ENCODE measurements around the gene RGS10. TPM values are rescaled to one million over a fixed set of nuclear protein-coding genes. Genes with fewer than 3 reads are reported as not detected.

The RGS10 gene
- total RNA-seq, 1 experiment from 2014 or later: 46.0 TPM

DNA sequence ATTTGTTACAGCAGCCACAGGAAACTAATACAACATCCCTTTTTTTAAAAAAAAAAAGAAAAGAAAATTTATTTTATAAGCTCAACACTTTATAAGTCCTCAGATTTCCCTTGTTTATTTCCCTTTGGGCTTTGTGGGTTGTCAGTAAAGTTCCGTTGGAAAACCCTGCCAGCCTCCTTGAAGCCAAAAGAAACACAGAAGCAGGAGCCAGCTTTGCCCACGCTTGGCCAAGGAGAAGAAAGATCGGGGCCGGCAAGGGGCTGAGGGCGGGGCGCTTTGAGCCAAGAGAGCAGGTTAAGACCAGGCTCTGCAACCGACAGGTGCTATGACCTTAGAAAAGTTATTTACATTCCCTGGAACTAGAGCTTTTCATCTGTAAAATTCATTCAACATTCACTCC, 72.7 kb downstream of the RGS10 start:
- Histone ChIP-seq H3K9me2 (ENCODE audit: insufficient read depth) (no peaks in the 10 kb centered on the region), H3K4me3 (no peak overlapping the region), H3K4me2 (no peak overlapping the region), H3K27ac (no peak overlapping the region), H3K79me2 (ENCODE audit: low read depth) (no peaks in the 10 kb centered on the region), H3K27me3 (ENCODE audit: insufficient read depth, low read depth) (no peaks in the 10 kb centered on the region), H3K4me1 (replicated peaks; ENCODE audit: insufficient read depth) (peaks cover 13% of the 10 kb centered on the region), H3K36me3 (ENCODE audit: low read depth) (no peaks in the 10 kb centered on the region), H3K9me3 (ENCODE audit: insufficient read depth, low read depth) (no peaks in the 10 kb centered on the region), H2AFZ (no peak overlapping the region), H3F3A (ENCODE audit: insufficient read depth, low read depth) (no peaks in the 10 kb centered on the region), H4K20me1 (ENCODE audit: insufficient read depth) (no peaks in the 10 kb centered on the region)
- intact Hi-C loops (cut with micrococcal nuclease; ENCODE audit: unreplicated experiment): no loop called here
- no TSS peak for BruUV-seq (replicated peaks)
- DNase-seq: no peak
- TF ChIP-seq EZH2 (IDR thresholded peaks at IDR 0.05; ENCODE audit: low read depth): no peak
- TF ChIP-seq, protein P1, sequence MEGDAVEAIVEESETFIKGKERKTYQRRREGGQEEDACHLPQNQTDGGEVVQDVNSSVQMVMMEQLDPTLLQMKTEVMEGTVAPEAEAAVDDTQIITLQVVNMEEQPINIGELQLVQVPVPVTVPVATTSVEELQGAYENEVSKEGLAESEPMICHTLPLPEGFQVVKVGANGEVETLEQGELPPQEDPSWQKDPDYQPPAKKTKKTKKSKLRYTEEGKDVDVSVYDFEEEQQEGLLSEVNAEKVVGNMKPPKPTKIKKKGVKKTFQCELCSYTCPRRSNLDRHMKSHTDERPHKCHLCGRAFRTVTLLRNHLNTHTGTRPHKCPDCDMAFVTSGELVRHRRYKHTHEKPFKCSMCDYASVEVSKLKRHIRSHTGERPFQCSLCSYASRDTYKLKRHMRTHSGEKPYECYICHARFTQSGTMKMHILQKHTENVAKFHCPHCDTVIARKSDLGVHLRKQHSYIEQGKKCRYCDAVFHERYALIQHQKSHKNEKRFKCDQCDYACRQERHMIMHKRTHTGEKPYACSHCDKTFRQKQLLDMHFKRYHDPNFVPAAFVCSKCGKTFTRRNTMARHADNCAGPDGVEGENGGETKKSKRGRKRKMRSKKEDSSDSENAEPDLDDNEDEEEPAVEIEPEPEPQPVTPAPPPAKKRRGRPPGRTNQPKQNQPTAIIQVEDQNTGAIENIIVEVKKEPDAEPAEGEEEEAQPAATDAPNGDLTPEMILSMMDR (conservative IDR thresholded peaks at IDR 0.05): no peak
- POLR2A ChIA-PET (ENCODE audit: unreplicated experiment): no interaction called here
- CTCF ChIA-PET: no interaction called here

- intact Hi-C loops (cut with micrococcal nuclease; ENCODE audit: unreplicated experiment): no loop called here
- Histone ChIP-seq H3K4me2 (no peak overlapping the region), H3K9me2 (ENCODE audit: insufficient read depth) (no peaks in the 10 kb centered on the region), H3K4me3 (no peak overlapping the region), H2AFZ (no peak overlapping the region), H4K20me1 (ENCODE audit: insufficient read depth) (no peaks in the 10 kb centered on the region), H3K27me3 (ENCODE audit: insufficient read depth, low read depth) (no peaks in the 10 kb centered on the region), H3K4me1 (replicated peaks; ENCODE audit: insufficient read depth) (peaks cover 13% of the 10 kb centered on the region), H3K9me3 (ENCODE audit: insufficient read depth, low read depth) (no peaks in the 10 kb centered on the region), H3F3A (ENCODE audit: insufficient read depth, low read depth) (no peaks in the 10 kb centered on the region), H3K36me3 (ENCODE audit: low read depth) (no peaks in the 10 kb centered on the region), H3K79me2 (ENCODE audit: low read depth) (no peaks in the 10 kb centered on the region), H3K27ac (no peak overlapping the region)
- DNase-seq: no peak
- ChIA-PET POLR2A (ENCODE audit: unreplicated experiment) (no interaction called here), CTCF (no interaction called here)
- no peak for TF ChIP-seq EZH2 (IDR thresholded peaks at IDR 0.05; ENCODE audit: low read depth)
- TF ChIP-seq, protein P1 (conservative IDR thresholded peaks at IDR 0.05): no peak
- BruUV-seq (replicated peaks): no TSS peak
Measured at GRCh38 chr10:119469325-119469707, 73.2 kb downstream of the RGS10 start.

GRCh38 chr10:119468542-119469324, 73.8 kb downstream of the RGS10 start:
- no peaks in the 10 kb centered on the region; the same call in 1 of the 2 replicates for H3K9me3 ChIP-seq (ENCODE audit: insufficient read depth, low read depth)
- no peaks in the 10 kb centered on the region for H3K27me3 ChIP-seq (ENCODE audit: insufficient read depth, low read depth)
- BruUV-seq (replicated peaks): no TSS peak
- no peak overlapping the region for H3K27ac ChIP-seq
- no peak overlapping the region for H3K4me3 ChIP-seq
- H4K20me1 ChIP-seq (ENCODE audit: insufficient read depth): no peaks in the 10 kb centered on the region
- ChIA-PET POLR2A (ENCODE audit: unreplicated experiment) (no interaction called here), CTCF (no interaction called here)
- H3K9me2 ChIP-seq (ENCODE audit: insufficient read depth): no peaks in the 10 kb centered on the region
- intact Hi-C loops (cut with micrococcal nuclease; ENCODE audit: unreplicated experiment): no loop called here
- DNase-seq: no peak
- TF ChIP-seq, protein P1 (conservative IDR thresholded peaks at IDR 0.05): no peak
- TF ChIP-seq EZH2 (IDR thresholded peaks at IDR 0.05; ENCODE audit: low read depth): no peak
- no peaks in the 10 kb centered on the region for H3K36me3 ChIP-seq (ENCODE audit: low read depth)
- H3K79me2 ChIP-seq (ENCODE audit: low read depth): no peaks in the 10 kb centered on the region
- no peaks in the 10 kb centered on the region for H3F3A ChIP-seq (ENCODE audit: insufficient read depth, low read depth)
- H3K4me1 ChIP-seq (replicated peaks; ENCODE audit: insufficient read depth): peaks cover 14% of the 10 kb centered on the region
- H3K4me2 ChIP-seq: no peak overlapping the region
- no peak overlapping the region for H2AFZ ChIP-seq
